HG03196 (cell line): ENCODE results near the gene CNGB1.
"Not testable (repeated sequence)": the region's sequence is repeated elsewhere in the genome, so short reads cannot be mapped to it uniquely, and the experiment has no call there.

Source experiments
- ATAC-seq: cut with Tn5 transposase; IDR thresholded peaks from one replicate; pipeline ENCODE4 v1.9.1; 2021; ENCODE audit not compliant: unreplicated experiment

Gene CNGB1

DNA sequence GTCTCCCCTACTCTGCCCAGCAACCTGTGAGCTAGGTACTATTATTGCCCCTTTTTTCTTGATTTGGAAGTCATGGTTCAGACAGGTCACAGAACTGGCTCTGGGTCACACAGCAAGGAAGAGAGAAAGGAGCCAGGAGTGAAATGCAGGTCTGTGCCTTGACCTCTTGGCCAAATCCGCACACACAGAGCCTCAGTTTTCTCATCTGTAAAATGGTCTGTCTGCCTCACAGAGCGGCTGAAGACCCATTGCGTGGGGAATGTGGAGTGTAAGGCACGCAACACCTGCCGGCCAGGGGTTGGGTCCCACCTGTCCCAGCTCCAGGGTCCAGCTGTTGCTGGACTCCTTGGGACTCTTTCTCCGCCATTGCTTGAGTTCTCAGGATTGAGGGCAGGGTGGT, 32.4 kb downstream of the CNGB1 start:
- no peak for ATAC-seq

DNA sequence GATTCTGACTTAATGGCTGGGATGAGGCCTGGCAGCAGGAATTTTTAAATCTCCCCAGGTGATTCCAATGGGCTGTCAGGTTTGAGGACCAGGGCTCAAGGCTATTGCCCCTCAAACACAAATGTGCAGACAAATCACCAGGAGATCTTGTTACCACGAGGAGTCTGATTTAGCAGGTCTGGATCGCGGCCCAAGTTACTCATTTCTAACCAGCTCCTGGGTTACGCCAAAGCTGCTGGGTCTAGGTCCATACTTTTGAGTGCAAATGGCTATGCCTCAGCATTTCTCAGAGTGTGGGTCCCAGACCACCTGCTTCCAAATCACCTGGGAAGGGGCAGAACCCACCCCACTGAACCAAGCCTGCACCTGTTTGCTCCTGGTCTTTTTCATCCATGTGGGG, 33.1 kb downstream of the CNGB1 start:
- ATAC-seq: no peak

DNA sequence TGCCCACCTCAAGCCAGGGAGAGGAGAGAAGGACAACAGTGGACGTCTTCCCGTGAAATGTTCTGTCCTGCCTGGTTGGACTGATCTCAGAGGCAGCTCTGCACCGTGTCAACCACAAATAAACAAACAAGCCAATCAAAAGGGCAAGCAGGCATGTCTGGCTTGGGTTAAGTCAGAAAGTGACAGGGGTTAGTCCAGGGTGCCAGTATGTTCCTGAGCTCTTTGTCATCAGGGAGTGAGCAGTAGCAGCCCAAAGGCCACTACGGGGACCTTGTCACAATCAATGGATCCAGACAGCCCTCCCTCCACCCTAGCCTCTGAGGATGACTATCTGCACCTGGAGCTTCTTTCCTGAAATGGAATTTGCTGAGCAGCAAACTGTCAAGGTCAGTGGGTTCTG, 35.0 kb downstream of the CNGB1 start:
- no peak for ATAC-seq

DNA sequence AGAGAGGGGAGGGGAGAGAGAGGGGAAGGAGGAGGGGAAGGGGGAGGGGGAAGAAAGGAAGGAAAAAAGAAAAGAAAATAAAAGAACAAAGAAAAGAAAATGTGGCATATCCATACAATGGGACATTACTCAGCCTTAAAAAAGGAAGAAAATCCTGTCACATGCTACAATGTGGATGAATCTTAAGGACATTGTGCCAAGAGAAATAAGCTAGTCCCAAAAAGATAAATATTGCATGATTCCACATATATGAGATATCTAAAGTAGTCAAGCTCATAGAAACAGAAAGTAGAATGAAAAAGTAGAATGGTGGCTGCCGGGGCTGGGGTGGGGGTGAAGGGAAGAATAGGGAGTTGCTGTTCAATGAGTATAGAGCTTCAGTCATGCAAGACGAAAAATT, 40.4 kb downstream of the CNGB1 start:
- no peak for ATAC-seq

DNA sequence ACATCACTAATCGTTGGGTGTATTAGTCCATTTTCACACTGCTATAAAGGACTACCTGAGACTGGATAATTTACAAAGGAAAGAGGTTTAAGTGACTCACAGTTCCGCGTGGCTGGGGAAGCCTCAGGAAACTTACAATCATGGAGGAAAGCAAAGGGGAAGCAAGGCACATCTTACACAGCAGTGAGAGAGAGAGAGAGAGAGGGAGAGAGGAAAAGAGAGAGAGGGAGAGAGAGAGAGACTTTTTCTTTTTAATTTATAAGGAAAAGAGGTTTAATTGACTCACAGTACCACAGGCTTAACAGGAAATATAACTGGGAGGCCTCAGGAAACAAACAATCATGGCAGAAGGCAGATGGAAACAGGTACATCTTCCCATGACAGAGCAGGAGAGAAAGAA, 41.7 kb downstream of the CNGB1 start:
- ATAC-seq: no peak

DNA sequence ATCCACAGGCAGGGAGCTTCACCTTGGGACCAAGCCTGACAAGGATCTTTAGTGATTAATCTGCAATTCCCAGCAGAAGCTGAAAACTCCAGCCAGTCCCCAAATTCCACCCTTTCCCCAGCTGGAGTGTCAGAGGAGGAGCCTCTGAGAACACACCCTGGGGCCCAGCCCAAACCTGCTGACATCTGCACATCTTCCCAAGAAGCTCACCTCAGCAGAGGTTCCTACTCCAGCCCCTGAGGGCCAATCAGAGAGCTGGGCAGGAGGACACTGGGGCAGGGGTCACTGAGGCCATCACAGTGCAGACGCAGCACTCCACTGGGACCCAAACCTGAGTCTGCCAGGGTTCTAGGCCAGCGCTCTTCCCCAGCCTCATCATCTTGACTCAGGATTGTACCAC, 44.9 kb downstream of the CNGB1 start:
- no peak for ATAC-seq

DNA sequence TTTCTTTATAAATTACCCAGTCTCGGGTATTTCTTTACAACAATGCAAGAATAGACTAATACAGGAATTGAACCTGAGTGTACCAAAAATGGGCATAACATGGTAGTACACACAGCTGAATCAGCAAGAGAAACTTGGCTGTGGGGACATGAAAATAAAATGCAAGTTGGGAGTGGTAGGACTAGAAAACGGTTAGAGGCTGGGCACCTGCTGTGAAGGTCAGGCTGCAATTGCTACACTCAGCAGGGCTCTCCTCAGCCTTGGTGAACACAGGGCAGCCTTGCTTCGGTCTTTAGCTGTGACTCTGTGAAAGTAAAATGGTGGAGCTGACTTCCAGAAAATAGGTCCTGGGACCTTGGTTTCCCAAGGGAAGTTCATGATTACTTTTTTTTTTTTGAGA, 45.6 kb downstream of the CNGB1 start:
- ATAC-seq: no peak

DNA sequence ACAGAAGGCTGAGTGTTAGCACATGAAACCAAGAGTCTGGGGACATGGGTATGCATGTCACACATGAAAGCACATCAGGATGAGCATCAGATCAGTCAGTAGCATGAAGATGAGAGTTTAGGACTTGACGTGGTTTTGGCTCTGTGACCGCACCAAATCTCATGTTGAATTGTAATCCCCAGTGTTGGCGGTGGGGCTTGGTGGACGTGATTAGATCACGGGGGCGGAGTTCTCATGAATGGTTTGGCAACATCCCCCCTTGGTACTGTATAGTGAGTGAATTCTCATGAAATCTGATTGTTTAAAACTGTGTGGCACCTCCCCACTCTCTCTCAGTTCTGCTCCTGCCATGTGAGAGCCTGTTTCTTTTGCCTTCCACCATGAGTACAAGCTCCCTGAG, 46.4 kb downstream of the CNGB1 start:
- ATAC-seq: no peak

DNA sequence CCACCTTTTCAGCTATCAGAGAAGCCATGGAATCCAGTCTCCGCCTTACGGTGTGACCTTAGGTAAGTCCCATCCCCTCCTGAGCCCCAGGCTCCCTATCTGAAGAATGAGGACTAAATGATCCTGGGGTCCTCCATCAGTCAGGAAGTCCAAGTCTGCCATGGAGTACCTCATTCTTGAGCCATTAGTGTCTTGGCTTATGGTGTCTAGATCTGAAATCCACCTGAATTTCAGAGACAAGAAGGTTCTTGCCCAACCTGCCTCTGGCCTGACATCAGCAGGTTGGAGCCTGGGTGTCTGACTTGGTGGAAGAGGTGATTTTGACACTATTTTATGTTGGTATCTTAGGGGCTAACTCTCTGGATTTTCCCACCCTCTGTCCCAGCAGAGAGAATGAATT, 47.1 kb downstream of the CNGB1 start:
- ATAC-seq: no peak

DNA sequence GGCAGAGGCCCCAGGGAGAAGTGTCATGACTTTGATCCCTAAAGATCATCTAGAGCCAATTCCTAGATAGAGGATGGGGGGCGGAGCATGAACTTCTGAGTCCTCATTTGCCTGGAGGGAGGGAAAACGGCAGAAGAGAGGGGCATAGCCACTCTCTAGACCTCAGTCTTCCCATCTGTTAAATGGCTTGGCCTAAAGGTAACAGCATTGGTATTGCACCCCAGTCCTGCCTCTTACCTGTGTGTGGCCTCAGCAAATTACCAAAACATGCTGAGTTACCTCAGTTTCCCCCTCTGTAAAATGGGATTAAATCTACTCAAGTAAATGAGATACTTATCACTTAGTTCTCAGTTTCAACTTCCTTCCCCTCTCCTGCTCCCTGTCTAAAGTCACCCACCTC, 47.5 kb downstream of the CNGB1 start:
- no peak for ATAC-seq

DNA sequence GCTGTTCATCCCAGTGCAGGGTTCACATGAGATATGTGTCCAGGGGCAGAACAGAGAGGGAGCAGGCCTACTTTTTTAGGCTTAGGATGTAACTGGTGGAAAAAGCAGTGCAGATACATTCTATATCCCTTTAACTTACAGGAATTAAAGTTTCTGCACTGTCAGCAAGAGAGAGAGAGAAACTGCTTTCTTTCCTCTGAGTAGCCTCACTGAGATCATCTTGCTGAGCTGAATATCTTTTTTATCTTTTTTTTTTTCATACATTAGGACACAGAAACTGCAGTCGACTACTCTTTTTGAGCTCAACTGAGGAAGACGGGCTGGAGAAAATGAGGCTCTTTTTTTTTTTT, 50.1 kb downstream of the CNGB1 start:
- no peak for ATAC-seq

DNA sequence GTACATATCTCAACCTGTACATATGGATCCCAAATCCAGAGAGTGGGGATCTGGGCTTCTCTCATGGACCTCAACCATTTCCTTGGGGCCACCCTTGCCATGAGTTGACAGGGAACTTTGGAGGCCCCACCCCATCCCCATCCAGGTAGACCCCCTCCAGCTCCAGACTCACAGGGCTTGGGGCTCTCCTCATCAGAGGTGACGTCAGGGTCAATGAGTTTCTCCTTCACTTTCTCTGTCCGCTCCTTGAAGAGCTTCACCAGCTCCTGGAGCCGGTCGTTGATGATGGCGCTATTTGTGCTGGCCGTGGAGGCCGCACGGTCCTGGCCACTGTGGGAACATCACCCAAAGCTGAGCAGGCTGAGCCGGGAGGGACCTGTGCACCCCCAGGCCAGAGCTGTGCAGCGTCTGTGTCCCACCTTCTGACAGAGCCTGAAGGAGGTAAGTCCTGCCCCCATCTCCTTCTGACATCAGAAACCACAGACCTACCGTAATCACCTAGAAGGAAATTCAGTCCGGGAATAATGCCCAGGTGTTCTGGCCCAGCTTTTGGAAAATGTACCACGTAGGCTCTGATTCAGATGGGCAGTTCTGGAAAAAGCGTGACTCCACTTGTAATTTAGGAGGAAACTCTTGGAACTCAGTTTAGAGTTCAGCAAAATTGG, 50.6 kb downstream of the CNGB1 start:
- no peak for ATAC-seq

DNA sequence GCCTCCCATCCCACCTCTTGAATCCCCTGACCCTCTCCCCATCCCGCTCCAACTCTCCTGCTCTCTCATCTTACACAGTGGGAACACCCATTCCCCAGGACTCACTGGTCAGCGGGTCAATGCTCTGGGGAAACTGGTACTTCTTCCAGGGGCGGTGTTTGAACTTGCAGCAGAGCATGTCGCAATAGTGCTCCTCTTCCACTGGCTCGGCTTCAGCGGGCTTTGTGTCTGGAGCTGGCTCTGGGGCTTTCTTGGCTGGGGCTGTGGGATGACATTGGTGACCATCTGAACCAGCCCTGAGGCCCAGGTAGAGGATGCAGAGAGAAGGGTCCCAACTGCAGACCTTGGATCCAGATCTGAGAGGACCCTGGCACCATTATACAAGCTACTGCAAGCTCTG, 51.9 kb downstream of the CNGB1 start:
- ATAC-seq: no peak

DNA sequence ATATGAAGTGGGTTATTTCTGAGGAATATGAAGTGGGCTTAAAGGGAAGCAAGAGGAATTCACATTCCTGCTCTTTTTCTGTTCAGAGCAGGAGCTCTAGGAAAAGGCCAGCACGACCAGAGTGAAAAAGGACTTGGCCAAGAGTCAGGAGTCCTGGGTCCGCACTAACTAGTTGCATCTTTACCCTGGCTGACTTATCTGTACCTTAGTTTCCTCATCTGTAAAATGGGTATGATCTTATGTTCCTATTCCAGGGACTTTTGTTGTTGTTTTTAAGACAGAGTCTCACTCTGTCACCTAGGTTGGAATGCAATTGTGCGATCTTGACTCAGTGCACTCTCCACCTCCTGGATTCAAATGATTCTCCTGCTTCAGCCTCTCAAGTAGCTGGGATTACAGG, 52.5 kb downstream of the CNGB1 start:
- no peak for ATAC-seq

DNA sequence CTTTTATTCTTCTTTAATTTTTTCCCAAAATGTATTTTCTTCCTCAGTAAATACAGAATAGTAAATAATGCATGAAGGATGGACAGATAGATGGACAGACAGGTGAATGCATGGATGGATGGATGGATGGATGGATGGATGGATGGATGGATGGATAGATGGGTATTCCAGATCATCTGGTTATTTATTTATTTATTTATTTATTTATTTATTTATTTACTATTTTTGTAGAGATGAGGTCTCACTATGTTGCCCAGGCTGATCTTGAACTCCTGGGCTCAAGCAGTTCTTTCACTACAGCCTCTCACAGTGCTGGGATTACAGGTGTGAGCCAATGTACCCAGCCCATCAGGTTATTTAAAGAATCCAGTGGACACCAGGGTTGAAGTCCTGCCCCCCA, 53.0 kb downstream of the CNGB1 start:
- ATAC-seq: not testable (repeated sequence)

DNA sequence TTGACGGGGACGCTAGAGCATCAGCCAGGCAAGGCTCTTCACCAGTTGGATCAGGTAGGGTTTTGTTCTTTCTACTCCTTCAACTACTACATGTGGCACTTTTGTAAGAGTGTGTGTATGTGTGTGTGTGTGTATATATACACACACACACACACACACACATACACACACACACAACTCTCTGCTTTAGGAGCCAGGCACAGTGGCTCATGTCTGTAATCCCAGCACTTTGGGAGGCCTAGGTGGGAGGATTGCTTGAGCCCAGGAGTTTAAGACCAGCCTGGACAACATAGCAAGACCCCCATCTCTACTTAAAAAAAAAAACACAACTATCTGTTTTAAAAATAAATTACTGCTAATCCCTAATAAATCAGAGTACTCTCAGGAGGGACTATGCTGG, 53.4 kb downstream of the CNGB1 start:
- ATAC-seq: not testable (repeated sequence)

DNA sequence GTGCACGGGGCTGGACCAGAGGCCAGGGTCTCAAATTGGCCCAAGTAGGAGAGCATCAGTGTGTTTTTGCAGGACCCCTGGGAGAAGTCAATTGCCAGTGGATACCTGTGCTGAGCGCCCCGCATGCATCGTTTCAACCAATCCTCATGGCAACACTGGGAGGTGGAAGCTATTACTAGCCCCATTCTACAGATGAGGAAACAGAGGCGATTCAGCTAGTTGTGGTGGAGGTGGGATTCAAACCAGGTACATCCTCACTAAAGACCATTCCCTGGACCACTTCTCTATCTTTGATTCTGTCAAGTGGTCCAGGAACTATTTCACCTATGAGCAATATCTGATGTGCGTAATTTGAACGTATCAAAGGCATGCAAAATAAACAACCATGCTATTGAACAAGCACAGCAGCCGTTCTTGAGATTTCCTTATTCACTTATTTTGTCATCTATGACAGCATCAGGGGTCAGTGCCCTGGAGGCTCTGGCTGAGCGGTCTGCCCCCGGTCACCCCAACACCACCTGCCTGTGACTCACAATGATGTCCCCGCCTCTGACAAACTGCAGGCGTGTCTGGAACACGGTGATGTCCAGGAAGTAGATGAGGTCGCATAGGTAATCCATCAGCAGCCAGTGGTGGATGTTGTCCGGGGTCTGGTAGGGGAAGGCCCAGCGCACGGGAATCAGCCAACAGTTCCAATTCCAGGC, 54.0 kb downstream of the CNGB1 start:
- ATAC-seq: no peak

DNA sequence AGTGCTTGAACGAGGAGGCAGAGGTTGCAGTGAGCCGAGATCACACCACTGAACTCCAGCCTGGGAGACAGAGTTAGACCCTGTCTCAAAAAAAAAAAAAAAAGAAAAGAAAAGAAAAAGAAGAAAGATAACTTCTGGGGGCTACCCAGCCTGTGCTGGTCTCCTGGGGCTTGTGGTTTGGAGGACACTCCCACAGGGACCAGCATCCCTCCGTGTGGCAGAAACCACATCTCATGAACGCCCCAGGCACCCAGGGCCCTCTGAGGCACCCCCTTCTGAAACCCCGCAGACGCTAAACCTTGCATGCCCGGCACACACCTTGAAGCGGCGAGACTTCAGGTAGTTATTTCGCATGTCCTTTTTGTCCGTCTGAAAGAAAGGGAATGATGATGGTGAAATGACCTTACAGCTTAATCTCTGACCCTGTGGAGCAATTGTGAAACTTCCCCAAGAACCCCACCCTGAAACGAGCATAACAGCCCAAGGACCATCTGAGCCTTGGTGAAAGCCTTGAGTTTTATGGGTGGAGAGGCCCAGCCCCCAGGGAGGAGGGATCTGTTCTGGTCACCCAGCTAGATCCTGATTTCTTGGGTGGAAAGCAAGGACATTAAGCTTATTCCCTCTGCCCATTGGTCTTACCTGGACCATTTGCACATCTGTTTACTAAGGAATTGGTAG, 55.0 kb downstream of the CNGB1 start:
- no peak for ATAC-seq

DNA sequence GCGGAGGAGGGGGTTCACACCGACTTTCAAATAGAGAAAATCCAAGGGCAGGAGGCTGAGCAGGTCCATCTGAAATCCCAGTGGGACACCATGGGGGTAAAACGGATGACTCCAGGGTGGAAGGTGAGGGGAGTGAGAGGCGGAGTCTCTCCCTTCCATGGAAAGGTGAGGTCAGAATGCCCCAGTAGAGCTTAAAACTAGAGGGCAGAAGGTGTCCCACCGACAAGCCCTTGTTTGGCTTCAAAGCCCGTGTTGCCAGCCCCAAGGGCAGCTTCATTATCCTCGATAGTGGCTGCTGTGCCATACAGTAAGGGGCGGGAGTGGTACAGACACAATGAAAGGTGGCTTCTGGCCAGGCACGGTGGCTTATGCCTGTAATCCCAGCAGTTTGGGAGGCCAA, 55.7 kb downstream of the CNGB1 start:
- ATAC-seq: no peak

DNA sequence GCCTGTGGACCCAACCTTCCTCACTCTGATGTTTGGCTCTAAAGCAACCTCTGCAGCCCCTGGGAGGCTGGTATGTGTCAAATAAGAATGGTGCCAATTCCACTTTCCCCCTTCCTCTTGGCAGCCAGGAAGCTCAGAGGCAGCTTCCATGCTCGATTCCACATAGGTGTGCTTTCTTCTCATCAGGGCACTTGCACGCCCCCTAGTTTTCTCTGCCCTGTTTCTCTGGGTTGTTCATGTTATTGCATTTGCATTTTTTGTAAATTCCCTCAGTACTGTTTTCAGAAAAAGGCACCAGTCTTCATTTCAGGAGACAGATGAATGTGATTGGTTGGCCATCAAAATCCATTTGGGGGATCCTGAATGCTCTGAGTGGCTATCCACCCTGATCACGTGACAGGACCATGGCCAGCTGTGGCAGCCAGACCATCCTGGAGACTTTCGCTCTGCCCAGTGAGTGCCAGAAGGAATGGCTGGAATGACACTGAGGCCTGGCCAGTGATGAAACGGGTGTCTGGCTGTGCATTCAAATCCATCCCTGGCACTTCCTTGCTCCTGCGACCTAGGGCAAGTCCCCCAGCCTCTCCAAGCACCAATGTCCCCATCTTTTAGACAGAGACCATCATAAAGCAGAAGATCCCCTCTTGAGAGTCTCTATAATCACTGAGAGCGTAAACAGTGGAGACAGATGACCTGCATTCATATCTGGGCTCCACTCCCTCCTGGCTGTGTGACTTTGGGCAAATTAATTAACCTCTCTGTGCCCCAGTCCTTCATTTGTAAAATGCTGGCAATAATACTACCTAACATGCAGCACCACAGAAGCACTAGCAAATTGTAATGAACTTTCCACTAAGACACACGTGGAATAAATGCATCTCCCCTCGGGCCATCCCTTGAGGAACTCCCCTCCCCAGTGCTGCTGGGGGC, 56.4 kb downstream of the CNGB1 start:
- ATAC-seq: no peak

DNA sequence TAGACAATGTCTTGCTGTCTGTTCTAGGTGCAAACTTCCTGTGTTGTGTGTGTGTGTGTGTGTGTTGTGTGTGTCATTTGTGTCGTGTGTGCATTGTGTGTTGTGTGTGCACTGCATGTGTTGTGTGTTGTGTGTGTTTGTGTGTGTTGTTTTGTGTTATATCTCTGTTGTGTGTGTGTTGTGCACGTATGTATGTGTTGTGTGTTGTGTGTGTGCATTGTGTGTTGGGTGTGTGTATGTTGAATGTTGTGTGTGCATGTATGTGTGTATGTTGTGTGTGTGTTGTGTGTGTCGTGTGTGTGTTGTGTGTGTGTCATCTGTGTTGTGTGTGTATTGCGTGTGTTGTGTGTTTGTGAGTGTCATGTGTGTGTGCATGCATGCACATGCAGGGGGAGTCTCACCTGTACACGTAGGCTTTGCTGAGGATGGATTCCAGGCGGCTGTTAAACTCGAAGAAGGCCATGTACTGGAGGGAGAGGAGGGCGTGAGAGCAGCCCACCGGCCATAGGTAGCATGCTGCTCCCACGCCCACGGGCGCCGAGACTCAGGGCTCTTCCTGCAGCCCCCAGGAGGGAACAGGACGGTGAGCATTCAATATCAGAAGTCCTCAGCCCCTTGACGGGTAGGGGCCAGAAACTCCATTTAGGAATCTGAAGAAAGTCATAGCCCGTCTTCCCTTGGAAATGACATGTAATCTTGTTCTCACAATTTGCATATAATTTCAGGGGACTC, 58.2 kb downstream of the CNGB1 start:
- no peak for ATAC-seq
